Right ventricle myocardium superior (tissue), 1 donor: ENCODE data around the gene AS3MT. TPM values are rescaled to one million over a fixed set of nuclear protein-coding genes. Genes with fewer than 3 reads are reported as not detected.
"Not testable (repeated sequence)": the region's sequence is repeated elsewhere in the genome, so short reads cannot be mapped to it uniquely, and the experiment has no call there.

ENCODE experiments used
- ATAC-seq: fragments of 200-7000 bp; cut with Tn5 transposase; one replicate; pipeline ENCODE4 v1.9.1; 2020; ENCODE audit warnings: mild to moderate bottlenecking; ENCODE audit not compliant: poor library complexity
- DNase-seq: peaks from one replicate; pipeline ENCODE4 v3.0.0-alpha.2; 2020
- intact Hi-C: fragments of 100-400 bp; cut with DNase I; formaldehyde crosslinking; loops from one replicate; pipeline ENCODE4 v1.11.2; 2022
- long read RNA-seq: library from polyadenylated mRNA; unstranded; transcript quantifications from one replicate; pipeline ENCODE4 v2.0.0, GENCODE V29; 2021
- total RNA-seq: library from RNA; stranded (reverse); fragmentation: NEBNext Ultra II Directional; extraction: Animal tissue kit (Norgen Biotek cat#: 25700); gene quantifications from one replicate; pipeline ENCODE4 v1.2.1, GENCODE V29; 2021
- donor health status: DM: no; HTN: yes; CAD: no; lungs with severe emphysema.

The AS3MT gene, protein sequence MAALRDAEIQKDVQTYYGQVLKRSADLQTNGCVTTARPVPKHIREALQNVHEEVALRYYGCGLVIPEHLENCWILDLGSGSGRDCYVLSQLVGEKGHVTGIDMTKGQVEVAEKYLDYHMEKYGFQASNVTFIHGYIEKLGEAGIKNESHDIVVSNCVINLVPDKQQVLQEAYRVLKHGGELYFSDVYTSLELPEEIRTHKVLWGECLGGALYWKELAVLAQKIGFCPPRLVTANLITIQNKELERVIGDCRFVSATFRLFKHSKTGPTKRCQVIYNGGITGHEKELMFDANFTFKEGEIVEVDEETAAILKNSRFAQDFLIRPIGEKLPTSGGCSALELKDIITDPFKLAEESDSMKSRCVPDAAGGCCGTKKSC
- 16.1 TPM for total RNA-seq
- long read RNA-seq, partial matches to known transcripts = 0 of 6 reads
- long read RNA-seq, other reads (novel, unspliced or antisense) = 5 of 6 reads

- intact Hi-C loops = no loop called here
- DNase-seq (peak; percentile 59), ATAC-seq (peak; percentile 93)
Observed at GRCh38 chr10:102869258-102870198, at the start of gene AS3MT. Gene AS3MT, plus strand, starts transcription at chr10:102869470. Its CDS starts 123 bp downstream, at chr10:102869593.

DNA sequence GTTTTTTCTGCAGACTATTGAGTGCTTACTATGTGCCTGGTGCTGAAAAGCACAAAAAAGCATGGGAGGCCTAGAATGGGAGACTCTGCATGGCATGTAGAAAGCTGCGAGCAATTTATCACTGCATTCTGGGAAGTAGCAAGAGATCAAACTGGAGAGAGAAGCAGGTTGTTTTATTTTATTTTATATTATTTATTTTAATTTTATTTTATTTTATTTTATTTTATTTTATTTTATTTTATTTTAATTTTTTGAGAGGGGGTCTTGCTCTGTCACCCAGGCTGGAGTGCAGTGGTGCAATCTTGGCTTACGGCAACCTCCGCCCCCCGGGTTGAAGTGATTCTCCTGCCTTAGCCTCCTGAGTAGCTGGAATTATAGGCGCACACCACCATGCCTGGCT lies 49.3 kb upstream of the AS3MT start:
- ATAC-seq, DNase-seq, intact Hi-C loops: not testable (repeated sequence)

GRCh38 chr10:102822222-102822621 lies 47.0 kb upstream of the AS3MT start:
- ATAC-seq = no peak
- DNase-seq = no peak
- intact Hi-C loops = no loop called here

- ATAC-seq = no peak
- intact Hi-C loops = no loop called here
- DNase-seq = no peak
Observed at GRCh38 chr10:102824664-102825063, 44.6 kb upstream of the AS3MT start.

DNA sequence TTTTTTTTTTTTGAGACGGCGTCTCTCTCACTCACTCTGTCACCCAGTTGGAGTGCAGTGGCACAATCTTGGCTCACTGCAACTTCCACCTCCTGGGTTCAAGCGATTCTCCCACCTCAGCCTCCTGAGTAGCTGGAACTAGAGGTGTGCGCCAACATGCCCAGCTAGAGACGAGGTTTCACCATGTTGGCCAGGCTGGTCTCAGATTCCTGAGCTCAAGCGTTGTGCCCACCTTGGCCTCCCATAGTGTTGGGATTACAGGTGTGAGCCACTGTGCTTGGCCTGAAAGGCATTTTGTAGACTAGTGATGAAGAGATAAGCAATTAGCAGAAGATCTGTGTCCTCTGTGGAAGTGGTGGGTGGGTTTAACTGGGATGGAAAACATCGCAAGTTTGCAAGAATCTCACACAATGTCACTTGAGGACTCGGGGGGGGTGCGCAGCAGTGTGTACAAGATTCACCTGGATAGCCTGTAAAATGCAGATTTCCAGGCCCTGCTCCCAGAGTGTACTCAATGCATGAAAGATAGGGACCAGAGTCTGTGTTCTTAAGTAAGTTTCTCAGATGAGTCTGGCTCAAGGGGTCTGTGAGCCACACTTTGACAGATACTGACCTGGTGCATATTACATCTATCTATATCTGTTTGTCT lies 43.0 kb upstream of the AS3MT start:
- no peak for ATAC-seq
- no peak for DNase-seq
- intact Hi-C loops = no loop called here

- intact Hi-C loops = no loop called here
- no peak for DNase-seq
- ATAC-seq = no peak
Observed at GRCh38 chr10:102827597-102827975, 41.7 kb upstream of the AS3MT start.

- ATAC-seq (no peak), DNase-seq (no peak)
- intact Hi-C loops = loop anchor here (5.0 kb wide), 2 partner anchors 241 to 411 kb away; no protein-coding TSS in a partner anchor
Observed at GRCh38 chr10:102831322-102832071, 37.8 kb upstream of the AS3MT start.

GRCh38 chr10:102832248-102832647 lies 37.0 kb upstream of the AS3MT start:
- DNase-seq = no peak
- intact Hi-C loops = loop anchor here (5.0 kb wide), 2 partner anchors 240 to 410 kb away; no protein-coding TSS in a partner anchor
- no peak for ATAC-seq

DNA sequence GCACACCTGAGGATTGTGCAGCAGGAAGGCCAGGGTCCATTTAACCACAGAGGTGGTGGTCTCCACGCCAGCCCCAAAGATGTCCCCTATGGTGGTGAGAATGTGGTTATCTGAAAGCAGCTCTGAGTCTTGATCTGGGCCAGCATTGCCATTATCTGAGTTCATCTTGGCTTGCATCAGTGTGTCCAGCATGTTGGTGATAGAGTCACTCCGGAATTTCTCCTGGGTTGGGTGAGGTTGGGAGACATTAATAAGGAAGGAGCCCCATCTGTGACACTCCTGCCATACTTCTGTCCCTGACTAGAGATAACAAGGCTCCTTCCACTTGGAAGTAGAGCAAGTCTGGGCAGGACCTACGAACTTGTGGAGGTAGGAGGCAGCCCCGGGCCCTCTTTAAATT lies 36.3 kb upstream of the AS3MT start:
- no peak for ATAC-seq
- intact Hi-C loops = loop anchor here (5.0 kb wide), 2 partner anchors 239 to 409 kb away; no protein-coding TSS in a partner anchor
- no peak for DNase-seq

GRCh38 chr10:102834143-102834542 lies 35.1 kb upstream of the AS3MT start:
- no peak for ATAC-seq
- DNase-seq = no peak
- intact Hi-C loops = loop anchor here (5.0 kb wide), 2 partner anchors 238 to 408 kb away; no protein-coding TSS in a partner anchor

DNA sequence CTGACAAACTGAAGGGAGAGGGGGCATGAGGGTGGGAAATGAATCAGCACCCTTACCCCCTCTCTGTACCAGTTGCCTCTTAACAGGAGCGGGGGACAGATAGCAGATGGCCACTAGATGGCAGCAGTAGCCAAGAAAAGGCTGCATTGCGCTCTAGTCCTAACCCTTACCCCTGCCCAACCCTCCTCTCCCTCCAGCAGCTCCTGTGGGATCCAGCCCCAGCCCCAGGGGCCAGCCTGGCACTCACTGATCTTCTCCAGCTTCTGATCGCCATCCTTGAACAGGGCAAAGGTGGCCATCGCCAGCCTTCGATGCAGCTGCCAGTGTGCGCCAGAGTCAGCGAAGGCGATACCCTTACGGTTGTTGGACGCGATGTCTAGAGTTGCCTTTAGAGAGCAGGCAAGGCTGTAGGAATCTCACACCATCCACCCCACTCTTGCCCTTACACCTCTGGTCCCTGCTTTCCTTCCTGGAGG lies 34.2 kb upstream of the AS3MT start:
- peak; percentile 78 for DNase-seq
- ATAC-seq = peak; percentile 97
- intact Hi-C loops = loop anchor here (5.0 kb wide), 1 partner anchor 67 kb away; no protein-coding TSS in a partner anchor

DNA sequence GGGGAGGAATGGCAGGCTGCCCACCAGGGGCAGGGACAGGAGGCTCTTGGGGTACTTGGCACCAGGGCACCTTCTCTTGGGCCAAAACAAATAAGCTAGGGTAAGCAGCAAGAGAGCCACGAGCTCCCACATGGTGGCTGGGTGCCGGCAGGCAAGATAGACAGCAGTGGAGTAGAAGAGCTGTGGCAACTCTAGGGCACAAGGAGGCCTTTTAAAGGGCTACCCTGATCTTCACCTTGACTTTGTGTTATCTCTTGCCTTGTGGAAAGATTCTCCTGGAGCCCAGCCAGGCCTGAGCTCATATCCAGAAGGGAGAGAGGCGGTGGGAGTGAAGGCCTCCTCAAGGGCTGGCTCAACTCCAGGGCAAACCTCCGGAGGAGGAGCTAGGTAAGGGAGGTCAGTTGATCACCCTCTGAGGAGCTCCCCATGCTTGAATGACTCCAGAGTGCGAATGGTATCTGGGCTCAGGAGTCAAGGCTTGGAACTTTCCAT lies 32.0 kb upstream of the AS3MT start, which contains the start of gene CYP17A1:
Gene CYP17A1 (minus strand): TSS at position 184 of the 492 bp plus-strand sequence. CDS start 52 bp downstream, at position 132.
- intact Hi-C loops = loop anchor here (5.0 kb wide), 1 partner anchor 65 kb away; no protein-coding TSS in a partner anchor
- no peak for ATAC-seq
- no peak for DNase-seq

DNA sequence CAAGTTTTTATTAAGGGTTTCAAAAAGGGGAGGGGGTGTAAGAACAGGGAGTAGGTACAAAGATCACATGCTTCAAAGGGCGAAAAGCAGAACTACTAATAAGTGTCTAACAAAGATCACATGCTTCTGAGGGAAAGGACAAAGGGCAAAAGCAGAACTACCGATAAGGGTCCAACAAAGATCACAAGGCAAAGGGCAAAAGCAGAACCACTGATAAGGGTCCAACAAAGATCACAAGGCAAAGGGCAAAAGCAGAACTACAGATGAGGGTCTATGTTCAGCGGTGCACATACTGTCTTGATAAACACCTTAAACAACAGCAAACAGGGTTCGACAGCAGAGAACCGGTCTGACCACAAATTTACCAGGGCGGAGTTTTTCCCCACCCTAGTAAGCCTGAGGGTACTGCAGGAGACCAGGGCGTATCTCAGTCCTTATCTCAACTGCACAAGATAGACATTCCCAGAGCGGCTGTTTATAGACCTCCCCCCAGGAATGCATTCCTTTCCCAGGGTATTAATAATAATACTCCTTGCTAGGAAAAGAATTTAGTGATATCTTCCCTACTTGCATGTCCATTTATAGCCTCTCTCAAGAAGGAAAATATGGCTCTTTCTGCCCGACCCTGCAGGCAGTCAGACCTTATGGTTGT lies 30.9 kb upstream of the AS3MT start:
- ATAC-seq, DNase-seq: not testable (repeated sequence)
- intact Hi-C loops = loop anchor here (5.0 kb wide), 1 partner anchor 64 kb away; no protein-coding TSS in a partner anchor

GRCh38 chr10:102841827-102842345 lies 27.4 kb upstream of the AS3MT start:
- DNase-seq (no peak), ATAC-seq (no peak)
- intact Hi-C loops = no loop called here

DNA sequence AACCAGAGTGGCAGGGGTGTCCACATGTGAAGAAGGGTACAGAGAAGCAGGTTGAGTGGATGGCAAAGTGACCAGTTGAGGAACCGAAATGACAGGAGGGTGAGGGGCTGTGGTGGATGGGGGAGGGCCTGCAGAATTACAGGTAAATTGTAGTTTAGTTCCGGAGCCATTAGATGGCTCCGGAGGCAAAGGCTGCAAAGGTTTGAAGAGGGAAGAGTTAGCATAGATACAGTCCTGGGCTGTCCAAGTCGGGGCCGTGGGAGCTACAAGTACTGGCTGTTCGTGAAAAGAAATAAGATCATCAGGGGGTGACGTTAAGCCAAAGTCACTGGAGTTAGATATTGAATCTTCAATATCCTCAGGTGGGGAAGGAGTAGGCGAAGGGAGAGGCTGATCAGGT lies 26.1 kb upstream of the AS3MT start:
- not testable (repeated sequence) for ATAC-seq

DNA sequence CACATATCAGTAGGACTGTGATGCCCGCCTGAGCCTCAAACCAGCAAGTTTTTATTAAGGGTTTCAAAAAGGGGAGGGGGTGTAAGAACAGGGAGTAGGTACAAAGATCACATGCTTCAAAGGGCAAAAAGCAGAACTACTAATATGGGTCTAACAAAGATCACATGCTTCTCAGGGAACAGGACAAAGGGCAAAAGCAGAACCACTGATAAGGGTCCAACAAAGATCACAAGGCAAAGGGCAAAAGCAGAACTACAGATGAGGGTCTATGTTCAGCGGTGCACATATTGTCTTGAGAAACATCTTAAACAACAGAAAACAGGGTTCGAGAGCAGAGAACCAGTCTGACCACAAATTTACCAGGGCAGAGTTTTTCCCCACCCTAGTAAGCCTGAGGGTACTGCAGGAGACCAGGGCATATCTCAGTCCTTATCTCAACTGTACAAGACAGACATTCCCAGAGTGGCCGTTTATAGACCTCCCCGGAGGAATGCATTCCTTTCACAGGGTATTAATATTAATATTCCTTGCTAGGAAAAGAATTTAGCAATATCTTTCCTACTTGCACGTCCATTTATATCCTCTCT lies 25.0 kb upstream of the AS3MT start:
- DNase-seq, intact Hi-C loops, ATAC-seq: not testable (repeated sequence)

More for the DNA sequence above, 26.1 kb upstream of the AS3MT start:
- intact Hi-C loops, DNase-seq: not testable (repeated sequence)
